ENCODE results near the gene P2RX3. TPM values are rescaled to one million over a fixed set of nuclear protein-coding genes. Genes with fewer than 3 reads are reported as not detected.

Gene P2RX3
- total and polyA plus RNA-seq, 2 donors (not counting 1 experiment from before 2014, with no cell fraction given): not detected

DNA sequence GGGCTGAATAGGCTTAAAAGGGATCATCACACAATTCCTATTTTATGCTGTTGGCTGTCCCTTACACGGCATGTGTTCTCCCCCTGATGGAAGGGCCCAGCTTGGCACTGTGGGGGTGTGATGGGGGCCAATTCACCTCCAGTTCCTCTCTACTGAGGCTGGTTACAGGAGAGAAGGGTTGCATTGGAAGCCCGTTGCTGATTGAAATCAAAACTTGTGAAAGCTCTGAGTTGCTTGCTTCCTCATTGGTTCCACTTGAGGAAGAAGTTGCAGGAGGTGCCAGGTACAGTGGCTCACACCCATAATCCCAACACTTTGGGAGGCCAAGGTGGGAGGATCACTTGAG is 65.6 kb downstream of the P2RX3 start:
- Histone ChIP-seq H3K9me3 (ENCODE audit: control insufficient read depth, insufficient read depth, low read depth, low read length) (no peaks in the 10 kb centered on the region), H3K4me3 (replicated peaks in 1 of 4; ENCODE audit: control extremely low read depth in 1 of 4, insufficient read depth in 1 of 4, low read depth in 3 of 4, low read length in 4 of 4) (no peak overlapping the region), H3K27me3 (ENCODE audit: control insufficient read depth, insufficient read depth, low read length) (no peaks in the 10 kb centered on the region), H3K4me1 (ENCODE audit: control insufficient read depth, extremely low read depth, insufficient read depth, low read length) (peaks cover 2% of the 10 kb centered on the region), H3K27ac (ENCODE audit: insufficient read depth, low read length) (no peak overlapping the region), H2AFZ (ENCODE audit: low read length) (no peak overlapping the region), H4K20me1 (ENCODE audit: control insufficient read depth, extremely low read depth, insufficient read depth, low read length) (no peaks in the 10 kb centered on the region), H3K9ac (ENCODE audit: insufficient read depth, low read length) (no peak overlapping the region), H3K79me2 (ENCODE audit: control insufficient read depth, insufficient read depth, low read length) (no peaks in the 10 kb centered on the region), H3K4me2 (ENCODE audit: extremely low read depth, insufficient read depth, low read length) (no peak overlapping the region), H3K36me3 (ENCODE audit: control insufficient read depth, insufficient read depth, low read length) (peaks cover 11% of the 10 kb centered on the region)
- no peak for DNase-seq (ENCODE audit: low read depth in 2 of 2)
- TF ChIP-seq EZH2 (IDR thresholded peaks at IDR 0.05; ENCODE audit: low read length, missing control alignments): no peak
- TF ChIP-seq, protein P1, sequence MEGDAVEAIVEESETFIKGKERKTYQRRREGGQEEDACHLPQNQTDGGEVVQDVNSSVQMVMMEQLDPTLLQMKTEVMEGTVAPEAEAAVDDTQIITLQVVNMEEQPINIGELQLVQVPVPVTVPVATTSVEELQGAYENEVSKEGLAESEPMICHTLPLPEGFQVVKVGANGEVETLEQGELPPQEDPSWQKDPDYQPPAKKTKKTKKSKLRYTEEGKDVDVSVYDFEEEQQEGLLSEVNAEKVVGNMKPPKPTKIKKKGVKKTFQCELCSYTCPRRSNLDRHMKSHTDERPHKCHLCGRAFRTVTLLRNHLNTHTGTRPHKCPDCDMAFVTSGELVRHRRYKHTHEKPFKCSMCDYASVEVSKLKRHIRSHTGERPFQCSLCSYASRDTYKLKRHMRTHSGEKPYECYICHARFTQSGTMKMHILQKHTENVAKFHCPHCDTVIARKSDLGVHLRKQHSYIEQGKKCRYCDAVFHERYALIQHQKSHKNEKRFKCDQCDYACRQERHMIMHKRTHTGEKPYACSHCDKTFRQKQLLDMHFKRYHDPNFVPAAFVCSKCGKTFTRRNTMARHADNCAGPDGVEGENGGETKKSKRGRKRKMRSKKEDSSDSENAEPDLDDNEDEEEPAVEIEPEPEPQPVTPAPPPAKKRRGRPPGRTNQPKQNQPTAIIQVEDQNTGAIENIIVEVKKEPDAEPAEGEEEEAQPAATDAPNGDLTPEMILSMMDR (conservative IDR thresholded peaks at IDR 0.05 in 1 of 2, IDR thresholded peaks at IDR 0.05 in 1 of 2; ENCODE audit: low read depth in 1 of 2, low read length in 2 of 2): no peak

- no peak overlapping the region for H2AFZ ChIP-seq (ENCODE audit: low read length)
- H3K36me3 ChIP-seq (ENCODE audit: control insufficient read depth, insufficient read depth, low read length): peaks cover 14% of the 10 kb centered on the region
- no peaks in the 10 kb centered on the region for H3K9me3 ChIP-seq (ENCODE audit: control insufficient read depth, insufficient read depth, low read depth, low read length)
- H3K9ac ChIP-seq (ENCODE audit: insufficient read depth, low read length): no peak overlapping the region
- H3K27ac ChIP-seq (ENCODE audit: insufficient read depth, low read length): no peak overlapping the region
- no peaks in the 10 kb centered on the region for H4K20me1 ChIP-seq (ENCODE audit: control insufficient read depth, extremely low read depth, insufficient read depth, low read length)
- no peak overlapping the region for H3K4me3 ChIP-seq (replicated peaks in 1 of 4; ENCODE audit: control extremely low read depth in 1 of 4, insufficient read depth in 1 of 4, low read depth in 3 of 4, low read length in 4 of 4)
- no peaks in the 10 kb centered on the region for H3K27me3 ChIP-seq (ENCODE audit: control insufficient read depth, insufficient read depth, low read length)
- DNase-seq (ENCODE audit: low read depth in 2 of 2): no peak
- H3K4me2 ChIP-seq (ENCODE audit: extremely low read depth, insufficient read depth, low read length): no peak overlapping the region
- peaks cover 4% of the 10 kb centered on the region for H3K4me1 ChIP-seq (ENCODE audit: control insufficient read depth, extremely low read depth, insufficient read depth, low read length)
- H3K79me2 ChIP-seq (ENCODE audit: control insufficient read depth, insufficient read depth, low read length): no peaks in the 10 kb centered on the region
- TF ChIP-seq, protein P1 (conservative IDR thresholded peaks at IDR 0.05 in 1 of 2, IDR thresholded peaks at IDR 0.05 in 1 of 2; ENCODE audit: low read depth in 1 of 2, low read length in 2 of 2): no peak
- TF ChIP-seq EZH2 (IDR thresholded peaks at IDR 0.05; ENCODE audit: low read length, missing control alignments): no peak
These were observed 67.2 kb downstream of the P2RX3 start for GRCh38 chr11:57405271-57405860.

DNA sequence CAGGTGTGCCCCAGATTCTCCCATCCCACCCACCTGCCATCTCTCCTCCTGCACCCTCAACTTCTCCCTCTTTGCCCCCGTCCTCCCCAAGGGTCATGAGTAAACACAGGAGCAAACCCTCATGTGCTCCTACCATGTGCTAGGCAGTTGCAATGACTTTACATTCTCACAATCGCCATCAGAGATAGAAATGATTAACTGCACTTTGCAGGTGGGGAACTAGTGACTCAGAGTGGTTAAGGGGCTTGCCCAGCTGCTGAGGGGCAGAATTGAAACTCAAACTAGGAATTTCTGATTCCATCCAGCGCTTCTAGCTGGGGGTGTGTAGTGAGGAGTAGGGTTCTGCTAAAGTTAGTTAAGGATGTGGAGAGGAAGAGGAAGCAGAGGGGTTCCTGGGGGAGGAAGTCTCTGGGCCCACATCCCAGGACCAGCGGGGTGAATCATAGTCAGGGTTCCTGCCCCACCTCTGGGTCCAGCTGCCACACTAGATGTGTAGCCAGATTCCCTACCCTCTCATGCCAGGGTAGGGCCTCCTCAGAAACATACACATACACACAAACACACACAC is 68.3 kb downstream of the P2RX3 start:
- Histone ChIP-seq H3K27ac (ENCODE audit: insufficient read depth, low read length) (no peak overlapping the region), H3K79me2 (ENCODE audit: control insufficient read depth, insufficient read depth, low read length) (no peaks in the 10 kb centered on the region), H4K20me1 (ENCODE audit: control insufficient read depth, extremely low read depth, insufficient read depth, low read length) (no peaks in the 10 kb centered on the region), H3K4me3 (replicated peaks in 1 of 4; ENCODE audit: control extremely low read depth in 1 of 4, insufficient read depth in 1 of 4, low read depth in 3 of 4, low read length in 4 of 4) (no peak overlapping the region), H3K9ac (ENCODE audit: insufficient read depth, low read length) (no peak overlapping the region), H3K27me3 (ENCODE audit: control insufficient read depth, insufficient read depth, low read length) (no peaks in the 10 kb centered on the region), H3K9me3 (ENCODE audit: control insufficient read depth, insufficient read depth, low read depth, low read length) (no peaks in the 10 kb centered on the region), H3K36me3 (ENCODE audit: control insufficient read depth, insufficient read depth, low read length) (peaks cover 14% of the 10 kb centered on the region), H3K4me1 (ENCODE audit: control insufficient read depth, extremely low read depth, insufficient read depth, low read length) (peaks cover 4% of the 10 kb centered on the region), H2AFZ (ENCODE audit: low read length) (no peak overlapping the region), H3K4me2 (ENCODE audit: extremely low read depth, insufficient read depth, low read length) (no peak overlapping the region)
- DNase-seq (ENCODE audit: low read depth in 2 of 2): peak; percentile 17 to 53
- TF ChIP-seq, protein P1 (conservative IDR thresholded peaks at IDR 0.05 in 1 of 2, IDR thresholded peaks at IDR 0.05 in 1 of 2; ENCODE audit: low read depth in 1 of 2, low read length in 2 of 2): no peak
- no peak for TF ChIP-seq EZH2 (IDR thresholded peaks at IDR 0.05; ENCODE audit: low read length, missing control alignments)

Measured in fibroblast of lung (primary cell).